Hematopoietic multipotent progenitor cell treated with erythropoietin and hydrocortisone succinate and interleukin-3 and kit ligand, for 4 days (in vitro differentiated cells): Measurements from ENCODE around the gene BLOC1S6.

Experiments
- DNase-seq: peaks from one replicate; pipeline ENCODE4 v3.0.0-alpha.2; 2015

The BLOC1S6 gene, protein sequence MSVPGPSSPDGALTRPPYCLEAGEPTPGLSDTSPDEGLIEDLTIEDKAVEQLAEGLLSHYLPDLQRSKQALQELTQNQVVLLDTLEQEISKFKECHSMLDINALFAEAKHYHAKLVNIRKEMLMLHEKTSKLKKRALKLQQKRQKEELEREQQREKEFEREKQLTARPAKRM

DNA sequence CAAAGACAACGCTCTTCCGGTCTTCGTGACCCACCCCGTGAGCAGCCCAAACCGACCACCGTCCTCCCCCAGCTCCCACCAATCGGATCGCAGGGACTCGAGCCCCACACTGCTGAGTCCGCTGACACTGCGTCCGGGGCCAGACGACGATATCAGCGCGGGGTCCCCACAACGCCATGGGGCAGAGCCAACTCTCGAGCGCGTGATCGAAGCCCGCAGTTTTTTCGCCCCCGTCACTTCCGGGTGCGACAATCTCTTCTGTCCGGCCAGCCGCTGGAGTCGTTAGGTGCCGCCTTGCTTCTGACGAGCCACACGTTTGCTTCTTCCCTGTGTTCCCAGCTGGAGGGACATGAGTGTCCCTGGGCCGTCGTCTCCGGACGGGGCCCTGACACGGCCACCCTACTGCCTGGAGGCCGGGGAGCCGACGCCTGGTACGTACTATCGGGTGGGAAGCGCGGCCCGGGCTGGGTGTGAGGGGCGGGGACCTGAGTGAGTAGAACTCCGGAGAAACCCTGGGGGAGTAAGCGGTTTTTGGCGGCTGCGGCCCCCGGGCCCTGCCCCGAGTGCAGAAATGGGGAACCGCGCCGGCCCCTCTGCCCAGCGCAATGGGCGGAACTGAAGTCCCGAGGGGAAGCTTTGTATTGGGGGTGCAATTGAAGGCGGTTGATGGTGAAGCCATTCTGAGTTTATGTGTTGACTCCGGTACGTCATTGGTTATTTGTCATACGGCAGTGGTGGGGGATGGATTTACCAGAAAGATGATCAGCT, at the start of gene BLOC1S6:
BLOC1S6 (plus strand) TSS at position 285 of the 768 bp plus-strand sequence; CDS start at position 350, 65 bp downstream.
- peak; percentile 98 for DNase-seq

DNA sequence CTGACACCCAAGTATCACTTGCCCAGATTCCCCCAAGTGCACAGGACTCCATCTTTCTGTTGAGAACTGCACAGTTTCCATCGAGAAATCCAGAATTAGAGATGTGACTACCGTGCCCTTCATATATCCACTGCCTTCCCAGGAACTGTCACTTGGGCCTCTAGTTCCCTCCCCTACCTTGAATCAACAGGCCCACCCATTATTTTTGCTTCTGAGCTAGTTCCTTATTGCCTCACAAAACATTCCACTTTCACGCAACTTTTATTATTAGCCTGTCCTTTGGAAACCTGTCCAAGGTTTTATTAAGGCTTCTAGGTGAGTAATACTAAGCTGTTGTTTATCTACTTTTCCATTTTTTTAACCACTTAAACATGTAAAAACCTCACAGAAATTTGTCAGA, 47.5 kb upstream of the BLOC1S6 start:
- DNase-seq = no peak

DNA sequence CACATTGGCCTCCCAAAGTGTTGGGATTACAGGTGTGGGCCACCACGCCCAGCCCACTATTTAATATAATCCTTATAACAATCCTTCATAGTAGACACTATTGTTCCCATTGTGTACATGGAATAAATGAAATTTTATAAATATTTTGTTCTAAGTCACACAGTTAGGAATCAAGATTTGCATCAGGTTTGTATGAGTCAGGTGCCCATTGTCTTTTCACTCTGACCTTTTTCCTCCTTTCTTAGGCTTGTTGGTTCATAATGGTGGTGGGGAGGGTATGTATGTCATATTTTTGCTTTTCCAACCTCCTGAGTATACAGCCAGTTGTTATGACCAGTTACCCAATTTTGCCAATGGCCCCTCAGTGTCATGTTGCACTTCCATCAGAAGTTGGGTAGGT, 46.6 kb upstream of the BLOC1S6 start:
- DNase-seq = no peak

- no peak for DNase-seq
Measured at GRCh38 chr15:45543051-45543450, 44.1 kb upstream of the BLOC1S6 start.

DNA sequence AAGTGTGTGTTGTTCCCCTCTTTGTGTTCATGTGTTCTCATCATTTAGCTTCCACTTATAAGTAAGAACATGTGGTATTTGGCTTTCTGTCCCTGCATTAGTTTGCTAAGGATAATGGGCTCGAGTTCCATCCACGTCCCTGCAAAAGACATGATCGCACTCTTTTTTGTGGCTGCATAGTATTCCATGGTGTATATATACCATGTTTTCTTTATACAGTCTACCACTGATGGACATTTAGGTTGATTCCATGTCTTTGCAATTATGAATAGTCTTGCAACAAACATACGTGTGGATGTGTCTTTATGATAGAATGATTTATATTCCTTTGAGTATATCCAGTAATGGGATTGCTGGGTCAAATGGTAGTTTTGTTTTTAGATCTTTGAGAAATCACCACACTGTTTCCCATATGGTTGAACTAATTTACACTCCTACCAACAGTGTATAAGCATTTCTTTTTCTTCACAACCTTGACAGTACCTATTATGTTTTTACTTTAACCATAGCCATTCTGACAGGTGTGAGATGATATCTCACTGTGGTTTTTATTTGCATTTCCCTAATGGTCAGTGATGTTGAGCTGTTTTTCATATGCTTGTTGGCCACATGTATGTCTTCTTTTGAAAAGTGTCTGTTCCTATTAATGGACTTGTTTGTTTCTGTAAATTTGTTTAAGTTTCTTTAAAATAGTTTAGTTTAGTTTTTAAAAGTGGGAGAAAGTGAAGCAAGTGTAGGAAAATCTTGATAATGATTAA, 42.7 kb upstream of the BLOC1S6 start:
- no peak for DNase-seq

GRCh38 chr15:45546789-45547188, 40.4 kb upstream of the BLOC1S6 start:
- no peak for DNase-seq

DNA sequence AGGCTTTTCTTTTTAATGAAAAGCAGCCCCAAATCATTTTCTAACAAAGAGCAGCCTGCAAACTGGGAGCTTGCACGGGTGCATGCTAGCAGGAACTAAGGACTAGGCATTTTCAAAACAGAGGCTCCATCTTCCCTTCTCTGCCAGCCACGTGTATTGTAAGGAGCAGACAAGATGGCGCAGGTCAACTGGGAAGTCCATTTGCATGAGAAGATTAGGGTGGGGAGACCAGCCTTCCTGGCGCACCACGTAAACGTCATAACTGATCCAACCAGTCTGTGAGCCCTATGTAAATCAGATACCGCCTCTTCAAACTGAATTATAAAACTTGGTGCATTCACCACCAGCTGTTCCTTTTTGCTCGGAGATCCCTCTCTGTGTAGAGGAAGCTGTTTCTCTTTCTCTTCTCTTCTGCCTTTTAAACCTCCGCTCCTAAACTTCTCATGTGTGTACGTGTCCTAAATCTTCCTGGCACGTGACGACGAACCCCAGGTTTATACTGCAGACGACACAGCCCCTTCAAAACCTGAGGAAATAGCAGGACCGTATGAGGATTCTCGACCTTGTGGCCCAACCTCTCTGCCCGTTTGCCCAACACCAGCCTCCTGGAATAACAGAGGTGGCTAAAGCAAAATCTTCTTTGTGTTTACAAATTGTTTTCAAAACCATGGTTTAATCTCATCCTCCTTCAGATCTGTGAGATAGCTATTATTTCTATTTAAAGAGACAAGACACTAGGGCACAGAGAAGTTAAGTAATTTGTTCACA, 38.2 kb upstream of the BLOC1S6 start:
- DNase-seq = no peak

- no peak for DNase-seq
Measured at GRCh38 chr15:45549541-45550220, 37.5 kb upstream of the BLOC1S6 start.

DNA sequence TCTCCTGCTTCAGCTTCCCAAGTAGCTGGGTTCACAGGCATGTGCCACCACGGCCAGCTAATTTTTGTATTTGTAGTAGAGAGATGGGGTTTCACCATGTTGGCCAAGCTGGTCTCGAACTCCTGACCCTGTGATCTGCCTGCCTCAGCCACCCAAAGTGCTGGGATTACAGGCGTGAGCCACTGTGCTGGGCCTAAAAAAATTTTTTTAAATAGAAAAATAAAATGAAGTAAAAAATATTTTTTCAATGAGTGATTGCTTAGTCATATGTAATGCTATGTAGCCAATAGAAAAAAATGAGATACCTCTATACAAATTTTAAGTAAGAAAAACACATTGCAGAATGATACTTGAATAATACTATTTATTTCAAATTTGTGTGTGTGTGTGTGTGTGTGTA, 36.7 kb upstream of the BLOC1S6 start:
- DNase-seq = no peak

DNA sequence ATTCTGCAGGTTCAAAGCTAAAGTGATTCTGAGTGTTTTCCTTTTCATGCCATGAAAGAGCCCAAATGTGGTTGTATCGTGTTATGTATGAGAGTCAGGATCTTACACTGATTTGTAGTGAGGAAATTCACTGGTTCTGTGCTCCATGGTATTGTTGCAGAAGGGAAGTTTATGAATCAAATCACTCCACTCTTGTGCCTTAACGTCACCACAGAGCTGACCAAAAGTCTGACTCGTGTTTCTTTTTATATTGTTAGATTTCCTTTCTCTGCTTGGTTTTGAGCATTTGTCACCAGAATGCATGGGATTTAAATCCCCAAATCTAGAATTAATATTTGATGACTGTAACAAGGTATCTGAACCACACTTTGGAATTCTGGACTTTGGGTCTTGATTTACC, 35.5 kb upstream of the BLOC1S6 start:
- DNase-seq = no peak

GRCh38 chr15:45555934-45556608, 31.1 kb upstream of the BLOC1S6 start:
- no peak for DNase-seq

DNA sequence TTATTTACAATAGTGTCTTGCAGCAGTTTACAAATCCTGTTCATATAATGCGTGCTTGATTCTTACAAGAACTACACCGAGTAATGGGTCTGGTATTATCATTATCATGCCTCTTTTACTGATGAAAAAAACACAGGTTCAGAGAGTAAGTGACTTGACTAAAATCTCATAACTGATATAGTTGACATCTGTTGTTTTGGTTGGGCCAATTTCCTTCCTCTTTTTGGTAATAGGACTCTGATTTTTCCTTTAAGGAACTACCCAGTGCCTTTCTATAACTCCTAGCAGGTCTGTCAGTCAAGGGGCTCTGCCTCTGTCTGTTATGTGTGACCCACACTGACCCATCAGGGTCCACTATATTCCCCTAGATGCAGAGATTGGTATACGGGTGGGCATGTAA, 14.6 kb upstream of the BLOC1S6 start:
- DNase-seq = peak; percentile 77

- DNase-seq = peak; percentile 50
Measured at GRCh38 chr15:45573961-45574629, 13.1 kb upstream of the BLOC1S6 start.

GRCh38 chr15:45581919-45582318, 5.3 kb upstream of the BLOC1S6 start:
- no peak for DNase-seq

- DNase-seq = peak; percentile 57
Measured at GRCh38 chr15:45583731-45584639, 3.2 kb upstream of the BLOC1S6 start.

DNA sequence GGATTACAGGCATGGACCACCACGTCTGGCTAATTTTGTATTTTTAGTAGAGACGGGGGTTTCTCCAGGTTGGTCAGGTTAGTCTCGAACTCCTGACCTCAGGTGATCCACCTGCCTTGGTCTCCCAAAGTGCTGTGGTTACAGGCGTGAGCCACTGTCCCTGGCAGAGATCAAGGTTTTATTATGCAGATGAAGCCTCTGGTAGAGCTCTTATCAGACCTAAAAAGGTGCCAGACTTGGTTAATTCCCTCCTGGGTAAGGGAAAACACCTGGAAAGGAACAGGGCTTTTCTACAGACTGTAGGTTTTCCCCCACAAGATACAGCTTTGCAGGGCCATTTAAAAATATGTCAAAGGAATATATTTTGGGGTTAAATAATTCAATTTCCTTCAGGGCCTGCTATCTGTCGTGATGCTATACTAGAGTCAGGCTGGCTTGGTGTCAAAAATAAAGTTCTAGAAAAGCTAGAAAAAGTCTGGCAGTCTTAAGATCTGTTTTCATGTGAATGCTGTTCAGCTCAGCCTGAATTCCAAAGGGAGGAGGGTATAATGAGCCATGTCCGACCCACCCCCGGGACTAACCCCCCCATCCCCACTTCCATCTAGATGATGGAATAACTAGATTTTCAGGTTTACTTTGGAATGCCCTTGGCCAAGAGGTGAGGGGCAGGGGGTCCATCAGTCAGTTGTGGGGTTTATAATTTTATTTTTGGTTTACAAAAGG, 1.9 kb upstream of the BLOC1S6 start:
- no peak for DNase-seq

GRCh38 chr15:45586125-45586524, 1.1 kb upstream of the BLOC1S6 start:
- DNase-seq = no peak

DNA sequence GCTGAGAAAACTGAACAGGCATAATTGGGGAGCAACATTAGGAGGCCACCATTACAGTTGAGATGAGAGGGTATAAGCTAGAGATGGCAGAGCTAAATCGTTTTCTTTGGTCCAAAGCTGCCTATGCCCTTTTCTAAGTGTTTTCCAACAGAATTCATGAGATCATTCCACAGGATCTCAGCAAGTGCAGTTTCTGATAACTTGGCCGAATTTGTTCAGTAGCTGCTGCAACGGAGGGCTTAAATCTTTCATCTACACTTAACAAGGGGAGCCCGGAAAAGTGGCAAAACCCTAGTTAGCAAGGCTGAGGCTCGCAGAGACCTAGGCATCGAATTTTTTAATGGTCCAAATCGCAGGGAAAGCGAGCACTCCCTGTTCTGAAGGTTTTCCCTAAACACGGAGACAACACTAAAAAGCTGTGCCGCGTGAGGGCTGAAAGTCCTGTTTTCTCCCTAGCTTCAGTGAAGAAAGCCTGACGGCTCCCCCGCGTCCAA, 531 bp upstream of the BLOC1S6 start:
- DNase-seq = no peak

DNA sequence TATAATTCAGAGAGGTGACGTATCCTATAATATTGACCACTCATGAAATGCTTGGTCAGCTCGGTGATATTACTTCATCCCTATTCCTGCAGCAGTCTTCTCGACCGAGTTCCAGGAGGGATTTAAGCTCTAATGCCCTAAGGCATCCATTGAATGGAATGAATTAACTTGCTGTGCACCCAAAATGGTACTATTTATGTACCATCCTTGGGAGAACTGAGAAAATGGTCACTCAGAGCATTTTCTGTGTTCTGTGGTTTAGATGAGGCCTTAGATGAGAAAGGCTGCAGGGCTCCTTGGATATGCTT, 638 bp downstream of the BLOC1S6 start:
- no peak for DNase-seq
